Measurements from ENCODE around the gene KRT80. TPM values are rescaled to one million over a fixed set of nuclear protein-coding genes. Genes with fewer than 3 reads are reported as not detected.

The KRT80 gene
- total and polyA plus RNA-seq, 2 of the 13 experiments (the other 11 are each of a cell fraction or from before 2014, with no cell fraction given), result 0.27 to 0.53 TPM

DNA sequence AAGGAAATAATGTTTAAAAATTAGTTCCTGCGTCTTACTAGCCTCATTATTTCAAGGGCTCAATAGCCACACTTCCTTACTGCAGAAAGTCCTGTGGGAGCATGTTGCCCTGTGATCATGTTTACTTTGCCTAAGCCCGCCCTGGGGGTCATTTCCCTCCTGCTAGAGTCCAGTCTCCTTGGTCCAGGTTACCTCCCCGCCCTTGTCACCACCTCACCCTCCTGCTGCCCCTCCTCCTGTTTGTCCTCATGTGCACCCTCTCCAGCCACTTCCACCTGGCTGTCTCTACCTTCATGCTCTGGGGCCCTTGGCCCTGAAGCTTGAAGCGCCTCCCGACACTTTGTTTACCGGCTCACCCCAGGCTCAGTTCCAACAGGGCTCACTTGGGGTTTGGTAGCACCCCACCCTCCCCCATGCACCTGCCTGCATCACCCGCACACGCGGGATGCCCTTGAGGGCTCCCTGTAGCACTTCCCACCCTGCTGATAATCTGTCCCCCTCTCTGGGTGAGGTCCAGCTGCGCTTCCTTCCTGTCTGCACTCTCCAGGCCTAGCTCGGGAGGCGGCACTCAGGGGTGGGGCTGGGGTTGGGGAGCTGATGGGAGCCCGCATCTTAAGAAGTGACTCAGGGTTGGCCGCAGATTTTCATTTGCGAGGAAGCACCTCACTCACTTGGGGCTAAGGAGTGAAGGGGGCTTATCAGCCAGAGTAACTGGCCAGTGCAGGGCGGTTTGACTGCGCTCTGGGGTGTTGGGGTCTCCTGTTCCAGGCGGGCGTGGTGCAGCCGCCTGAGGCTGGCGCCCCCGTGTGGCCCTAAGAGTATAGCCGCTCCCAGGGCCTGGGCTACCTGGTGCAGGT is 72.2 kb downstream of the KRT80 start (continued):
- TF ChIP-seq, protein P1, sequence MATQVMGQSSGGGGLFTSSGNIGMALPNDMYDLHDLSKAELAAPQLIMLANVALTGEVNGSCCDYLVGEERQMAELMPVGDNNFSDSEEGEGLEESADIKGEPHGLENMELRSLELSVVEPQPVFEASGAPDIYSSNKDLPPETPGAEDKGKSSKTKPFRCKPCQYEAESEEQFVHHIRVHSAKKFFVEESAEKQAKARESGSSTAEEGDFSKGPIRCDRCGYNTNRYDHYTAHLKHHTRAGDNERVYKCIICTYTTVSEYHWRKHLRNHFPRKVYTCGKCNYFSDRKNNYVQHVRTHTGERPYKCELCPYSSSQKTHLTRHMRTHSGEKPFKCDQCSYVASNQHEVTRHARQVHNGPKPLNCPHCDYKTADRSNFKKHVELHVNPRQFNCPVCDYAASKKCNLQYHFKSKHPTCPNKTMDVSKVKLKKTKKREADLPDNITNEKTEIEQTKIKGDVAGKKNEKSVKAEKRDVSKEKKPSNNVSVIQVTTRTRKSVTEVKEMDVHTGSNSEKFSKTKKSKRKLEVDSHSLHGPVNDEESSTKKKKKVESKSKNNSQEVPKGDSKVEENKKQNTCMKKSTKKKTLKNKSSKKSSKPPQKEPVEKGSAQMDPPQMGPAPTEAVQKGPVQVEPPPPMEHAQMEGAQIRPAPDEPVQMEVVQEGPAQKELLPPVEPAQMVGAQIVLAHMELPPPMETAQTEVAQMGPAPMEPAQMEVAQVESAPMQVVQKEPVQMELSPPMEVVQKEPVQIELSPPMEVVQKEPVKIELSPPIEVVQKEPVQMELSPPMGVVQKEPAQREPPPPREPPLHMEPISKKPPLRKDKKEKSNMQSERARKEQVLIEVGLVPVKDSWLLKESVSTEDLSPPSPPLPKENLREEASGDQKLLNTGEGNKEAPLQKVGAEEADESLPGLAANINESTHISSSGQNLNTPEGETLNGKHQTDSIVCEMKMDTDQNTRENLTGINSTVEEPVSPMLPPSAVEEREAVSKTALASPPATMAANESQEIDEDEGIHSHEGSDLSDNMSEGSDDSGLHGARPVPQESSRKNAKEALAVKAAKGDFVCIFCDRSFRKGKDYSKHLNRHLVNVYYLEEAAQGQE (IDR thresholded peaks at IDR 0.05; ENCODE audit: borderline replicate concordance in 1 of 2, low read depth in 1 of 2, low read length in 2 of 2), result 0 out of 4 replicates have a peak, but pooled peaks of 1 of the 2 experiments have one; percentile 31
- no peak for TF ChIP-seq ZSCAN20 (CRISPR knock-in tag; IDR thresholded peaks at IDR 0.05; ENCODE audit: borderline replicate concordance)
- no peak for TF ChIP-seq SP1 (IDR thresholded peaks at IDR 0.05)
- no peak for TF ChIP-seq SP1 (CRISPR knock-in tag; IDR thresholded peaks at IDR 0.05)
- no peak for TF ChIP-seq CAMTA2 (CRISPR knock-in tag; IDR thresholded peaks at IDR 0.05; ENCODE audit: borderline replicate concordance)
- peak; percentile 33; the same call in 1 of the 2 replicates for TF ChIP-seq MYPOP (CRISPR knock-in tag; IDR thresholded peaks at IDR 0.05)
- TF ChIP-seq ZNF546 (CRISPR knock-in tag; conservative IDR thresholded peaks at IDR 0.05), result no peak
- TF ChIP-seq NFYC (CRISPR knock-in tag; IDR thresholded peaks at IDR 0.05), result no peak
- TF ChIP-seq RNF2 (conservative IDR thresholded peaks at IDR 0.05; ENCODE audit: low read depth), result no peak
- no peak for TF ChIP-seq ZNF33B (CRISPR knock-in tag; IDR thresholded peaks at IDR 0.05)
- TF ChIP-seq JARID2 (CRISPR knock-in tag; IDR thresholded peaks at IDR 0.05; ENCODE audit: insufficient replicate concordance), result no peak
- no peak for TF ChIP-seq ZNF597 (CRISPR knock-in tag; IDR thresholded peaks at IDR 0.05)
- TF ChIP-seq HNRNPH1 (optimal IDR thresholded peaks at IDR 0.05; ENCODE audit: low read depth, low read length), result no peak
- TF ChIP-seq ZNF562 (CRISPR knock-in tag; IDR thresholded peaks at IDR 0.05; ENCODE audit: borderline replicate concordance), result no peak
- no peak for TF ChIP-seq ATF5 (CRISPR knock-in tag; IDR thresholded peaks at IDR 0.05; ENCODE audit: low read depth)
- no peak for TF ChIP-seq ZNF841 (CRISPR knock-in tag; IDR thresholded peaks at IDR 0.05; ENCODE audit: borderline replicate concordance)
- no peak for TF ChIP-seq ZNF615 (CRISPR knock-in tag; IDR thresholded peaks at IDR 0.05; ENCODE audit: borderline replicate concordance)
- no peak for TF ChIP-seq PCBP2 (optimal IDR thresholded peaks at IDR 0.05; ENCODE audit: low read depth, low read length, poor library complexity, severe bottlenecking)
- TF ChIP-seq ZNF230 (CRISPR knock-in tag; IDR thresholded peaks at IDR 0.05), result peak; percentile 72; the same call in 1 of the 2 replicates
- TF ChIP-seq MATR3 (CRISPR knock-in tag; IDR thresholded peaks at IDR 0.05), result no peak
- TF ChIP-seq RAD21 (CRISPR knock-in tag; IDR thresholded peaks at IDR 0.05), result no peak; the same call in 1 of the 2 replicates
- 0 out of 2 replicates have a peak, but pooled peaks have one; percentile 15 for TF ChIP-seq POLR2AphosphoS5 (IDR thresholded peaks at IDR 0.05; ENCODE audit: low read depth, low read length)
- TF ChIP-seq ARHGAP35 (CRISPR knock-in tag; IDR thresholded peaks at IDR 0.05; ENCODE audit: borderline replicate concordance), result no peak
